Measurements from ENCODE around the gene ATP6V1G2.

The ATP6V1G2 gene

DNA sequence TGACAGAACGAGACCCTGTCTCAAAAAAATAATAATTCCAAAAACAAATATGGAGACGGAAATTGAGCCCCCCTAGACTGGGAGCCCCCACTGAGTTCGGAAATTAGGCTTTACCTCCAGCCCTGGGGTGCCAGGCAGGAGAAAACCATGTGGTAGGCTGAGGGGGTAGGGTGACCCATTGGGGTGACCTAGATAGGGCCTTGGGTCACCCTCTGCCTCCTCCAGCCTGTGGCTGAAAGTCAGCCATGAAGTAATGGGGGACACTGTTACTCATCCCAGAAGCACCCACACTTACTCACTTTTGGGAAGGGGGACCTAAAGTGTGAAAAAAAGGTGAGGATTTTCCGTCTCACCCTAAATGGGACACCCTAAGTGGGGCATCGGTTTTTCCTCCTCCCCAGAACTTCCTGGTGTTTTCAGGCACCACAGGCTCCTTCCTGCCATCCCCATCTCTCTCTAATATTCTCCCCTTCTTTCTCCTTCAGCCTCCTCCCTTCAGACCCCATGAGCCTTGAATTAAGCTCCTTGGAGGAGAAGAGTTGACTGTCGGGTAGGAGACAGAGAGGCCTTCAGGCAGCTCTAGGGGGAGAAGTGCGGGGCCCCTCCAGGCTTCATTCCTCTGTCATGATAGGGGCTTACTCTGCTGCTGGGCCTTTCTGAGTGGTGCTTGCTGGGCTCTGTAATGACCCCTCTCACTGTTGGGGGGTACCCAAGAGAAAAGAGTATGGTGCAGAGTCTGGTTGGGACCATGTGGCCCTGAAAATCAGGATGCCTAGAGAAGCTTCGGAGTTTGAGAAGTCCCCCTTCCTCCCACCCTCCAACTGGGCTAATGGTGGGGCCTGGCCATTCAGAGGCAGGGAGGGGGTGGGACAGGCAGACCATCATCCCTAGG is 33.4 kb upstream of the ATP6V1G2 start:
- TF ChIP-seq, protein P1, sequence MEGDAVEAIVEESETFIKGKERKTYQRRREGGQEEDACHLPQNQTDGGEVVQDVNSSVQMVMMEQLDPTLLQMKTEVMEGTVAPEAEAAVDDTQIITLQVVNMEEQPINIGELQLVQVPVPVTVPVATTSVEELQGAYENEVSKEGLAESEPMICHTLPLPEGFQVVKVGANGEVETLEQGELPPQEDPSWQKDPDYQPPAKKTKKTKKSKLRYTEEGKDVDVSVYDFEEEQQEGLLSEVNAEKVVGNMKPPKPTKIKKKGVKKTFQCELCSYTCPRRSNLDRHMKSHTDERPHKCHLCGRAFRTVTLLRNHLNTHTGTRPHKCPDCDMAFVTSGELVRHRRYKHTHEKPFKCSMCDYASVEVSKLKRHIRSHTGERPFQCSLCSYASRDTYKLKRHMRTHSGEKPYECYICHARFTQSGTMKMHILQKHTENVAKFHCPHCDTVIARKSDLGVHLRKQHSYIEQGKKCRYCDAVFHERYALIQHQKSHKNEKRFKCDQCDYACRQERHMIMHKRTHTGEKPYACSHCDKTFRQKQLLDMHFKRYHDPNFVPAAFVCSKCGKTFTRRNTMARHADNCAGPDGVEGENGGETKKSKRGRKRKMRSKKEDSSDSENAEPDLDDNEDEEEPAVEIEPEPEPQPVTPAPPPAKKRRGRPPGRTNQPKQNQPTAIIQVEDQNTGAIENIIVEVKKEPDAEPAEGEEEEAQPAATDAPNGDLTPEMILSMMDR (IDR thresholded peaks at IDR 0.05; ENCODE audit: extremely low read depth, insufficient read depth, missing control alignments): no peak
- DNase-seq (ENCODE audit: low spot score): no peak
- in situ Hi-C loops (cut with MboI; ENCODE audit: low pct_unique_long_range_greater_than_20kb, low sequenced_read_pairs, unreplicated experiment): no loop called here

DNA sequence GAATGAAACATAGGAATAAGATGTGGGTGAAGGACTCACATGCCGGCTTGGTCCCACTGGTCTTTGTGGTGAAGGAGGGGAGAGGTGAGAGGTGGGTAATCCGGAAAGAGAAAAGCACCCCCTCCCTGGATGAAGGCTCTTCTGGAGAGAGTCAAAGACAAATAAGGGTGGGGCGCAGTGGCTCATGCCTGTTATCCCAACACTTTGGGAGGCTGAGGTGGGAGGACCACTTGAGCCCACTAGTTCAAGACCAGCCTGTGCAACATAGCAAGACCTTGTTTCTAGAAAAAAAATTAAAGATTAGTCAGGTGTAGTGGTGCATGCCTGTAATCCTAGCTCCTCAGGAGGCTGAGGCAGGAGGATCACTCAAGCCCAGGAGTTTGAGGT is 32.7 kb upstream of the ATP6V1G2 start:
- in situ Hi-C loops (cut with MboI; ENCODE audit: low pct_unique_long_range_greater_than_20kb, low sequenced_read_pairs, unreplicated experiment): no loop called here
- DNase-seq (ENCODE audit: low spot score): no peak
- TF ChIP-seq, protein P1 (IDR thresholded peaks at IDR 0.05; ENCODE audit: extremely low read depth, insufficient read depth, missing control alignments): no peak

DNA sequence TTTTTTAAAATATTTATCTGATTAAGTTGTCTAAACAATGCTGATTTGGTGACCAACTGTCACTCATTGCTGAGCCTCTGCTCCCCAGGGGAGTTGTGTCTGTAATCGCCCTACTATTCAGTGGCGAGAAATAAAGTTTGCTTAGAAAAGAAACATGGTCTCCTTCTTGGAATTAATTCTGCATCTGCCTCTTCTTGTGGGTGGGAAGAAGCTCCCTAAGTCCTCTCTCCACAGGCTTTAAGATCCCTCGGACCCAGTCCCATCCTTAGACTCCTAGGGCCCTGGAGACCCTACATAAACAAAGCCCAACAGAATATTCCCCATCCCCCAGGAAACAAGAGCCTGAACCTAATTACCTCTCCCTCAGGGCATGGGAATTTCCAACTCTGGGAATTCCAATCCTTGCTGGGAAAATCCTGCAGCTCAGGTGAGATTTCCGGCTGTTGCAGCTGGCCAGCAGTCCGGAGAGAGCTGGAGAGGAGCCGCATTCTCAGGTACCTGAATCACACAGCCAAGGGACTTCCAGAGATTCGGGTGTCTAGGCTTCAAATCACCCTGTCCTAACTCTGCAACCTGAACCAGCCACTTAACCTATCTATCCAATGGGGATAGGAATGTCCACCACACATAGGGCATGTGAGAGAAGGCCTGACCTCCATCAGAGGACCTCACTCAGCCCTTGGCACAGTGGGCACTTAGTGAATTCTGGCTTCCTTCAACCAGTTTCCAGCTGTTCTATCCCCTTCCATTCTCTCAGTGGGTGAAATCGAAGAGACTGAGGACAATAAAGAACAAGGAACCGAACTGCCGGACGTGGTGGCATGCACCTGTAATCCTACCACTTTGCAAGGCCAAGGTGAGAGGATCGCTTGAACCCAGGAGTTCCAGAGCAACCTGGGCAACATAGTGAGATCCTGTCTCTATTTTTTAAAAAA is 32.0 kb upstream of the ATP6V1G2 start:
- no peak for DNase-seq (ENCODE audit: low spot score)
- in situ Hi-C loops (cut with MboI; ENCODE audit: low pct_unique_long_range_greater_than_20kb, low sequenced_read_pairs, unreplicated experiment): no loop called here
- TF ChIP-seq, protein P1 (IDR thresholded peaks at IDR 0.05; ENCODE audit: extremely low read depth, insufficient read depth, missing control alignments): no peak

DNA sequence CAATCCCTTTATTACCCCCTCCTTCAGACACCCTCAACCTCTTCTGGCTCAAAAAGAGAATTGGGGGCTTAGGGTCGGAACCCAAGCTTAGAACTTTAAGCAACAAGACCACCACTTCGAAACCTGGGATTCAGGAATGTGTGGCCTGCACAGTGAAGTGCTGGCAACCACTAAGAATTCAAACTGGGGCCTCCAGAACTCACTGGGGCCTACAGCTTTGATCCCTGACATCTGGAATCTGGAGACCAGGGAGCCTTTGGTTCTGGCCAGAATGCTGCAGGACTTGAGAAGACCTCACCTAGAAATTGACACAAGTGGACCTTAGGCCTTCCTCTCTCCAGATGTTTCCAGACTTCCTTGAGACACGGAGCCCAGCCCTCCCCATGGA is 31.2 kb upstream of the ATP6V1G2 start:
- TF ChIP-seq, protein P1 (IDR thresholded peaks at IDR 0.05; ENCODE audit: extremely low read depth, insufficient read depth, missing control alignments): no peak
- DNase-seq (ENCODE audit: low spot score): no peak
- in situ Hi-C loops (cut with MboI; ENCODE audit: low pct_unique_long_range_greater_than_20kb, low sequenced_read_pairs, unreplicated experiment): no loop called here

DNA sequence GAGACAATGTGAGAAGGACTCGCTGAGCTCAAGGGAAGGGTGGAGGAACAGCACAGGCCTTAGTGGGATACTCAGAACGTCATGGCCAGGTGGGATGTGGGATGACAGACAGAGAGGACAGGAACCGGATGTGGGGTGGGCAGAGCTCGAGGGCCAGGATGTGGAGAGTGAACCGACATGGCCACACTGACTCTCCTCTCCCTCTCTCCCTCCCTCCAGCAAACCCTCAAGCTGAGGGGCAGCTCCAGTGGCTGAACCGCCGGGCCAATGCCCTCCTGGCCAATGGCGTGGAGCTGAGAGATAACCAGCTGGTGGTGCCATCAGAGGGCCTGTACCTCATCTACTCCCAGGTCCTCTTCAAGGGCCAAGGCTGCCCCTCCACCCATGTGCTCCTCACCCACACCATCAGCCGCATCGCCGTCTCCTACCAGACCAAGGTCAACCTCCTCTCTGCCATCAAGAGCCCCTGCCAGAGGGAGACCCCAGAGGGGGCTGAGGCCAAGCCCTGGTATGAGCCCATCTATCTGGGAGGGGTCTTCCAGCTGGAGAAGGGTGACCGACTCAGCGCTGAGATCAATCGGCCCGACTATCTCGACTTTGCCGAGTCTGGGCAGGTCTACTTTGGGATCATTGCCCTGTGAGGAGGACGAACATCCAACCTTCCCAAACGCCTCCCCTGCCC is 30.6 kb upstream of the ATP6V1G2 start:
- in situ Hi-C loops (cut with MboI; ENCODE audit: low pct_unique_long_range_greater_than_20kb, low sequenced_read_pairs, unreplicated experiment): no loop called here
- TF ChIP-seq, protein P1 (IDR thresholded peaks at IDR 0.05; ENCODE audit: extremely low read depth, insufficient read depth, missing control alignments): no peak
- no peak for DNase-seq (ENCODE audit: low spot score)

All from GM13977 (cell line).